ENCODE results near the gene RXFP2.

RXFP2 gene, protein sequence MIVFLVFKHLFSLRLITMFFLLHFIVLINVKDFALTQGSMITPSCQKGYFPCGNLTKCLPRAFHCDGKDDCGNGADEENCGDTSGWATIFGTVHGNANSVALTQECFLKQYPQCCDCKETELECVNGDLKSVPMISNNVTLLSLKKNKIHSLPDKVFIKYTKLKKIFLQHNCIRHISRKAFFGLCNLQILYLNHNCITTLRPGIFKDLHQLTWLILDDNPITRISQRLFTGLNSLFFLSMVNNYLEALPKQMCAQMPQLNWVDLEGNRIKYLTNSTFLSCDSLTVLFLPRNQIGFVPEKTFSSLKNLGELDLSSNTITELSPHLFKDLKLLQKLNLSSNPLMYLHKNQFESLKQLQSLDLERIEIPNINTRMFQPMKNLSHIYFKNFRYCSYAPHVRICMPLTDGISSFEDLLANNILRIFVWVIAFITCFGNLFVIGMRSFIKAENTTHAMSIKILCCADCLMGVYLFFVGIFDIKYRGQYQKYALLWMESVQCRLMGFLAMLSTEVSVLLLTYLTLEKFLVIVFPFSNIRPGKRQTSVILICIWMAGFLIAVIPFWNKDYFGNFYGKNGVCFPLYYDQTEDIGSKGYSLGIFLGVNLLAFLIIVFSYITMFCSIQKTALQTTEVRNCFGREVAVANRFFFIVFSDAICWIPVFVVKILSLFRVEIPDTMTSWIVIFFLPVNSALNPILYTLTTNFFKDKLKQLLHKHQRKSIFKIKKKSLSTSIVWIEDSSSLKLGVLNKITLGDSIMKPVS

GRCh38 chr13:31739226-31739625, at the start of gene RXFP2:
RXFP2 (plus strand) TSS chr13:31739526; CDS start chr13:31739613, 87 bp downstream.
- no peak for DNase-seq (ENCODE audit: low spot score)

DNA sequence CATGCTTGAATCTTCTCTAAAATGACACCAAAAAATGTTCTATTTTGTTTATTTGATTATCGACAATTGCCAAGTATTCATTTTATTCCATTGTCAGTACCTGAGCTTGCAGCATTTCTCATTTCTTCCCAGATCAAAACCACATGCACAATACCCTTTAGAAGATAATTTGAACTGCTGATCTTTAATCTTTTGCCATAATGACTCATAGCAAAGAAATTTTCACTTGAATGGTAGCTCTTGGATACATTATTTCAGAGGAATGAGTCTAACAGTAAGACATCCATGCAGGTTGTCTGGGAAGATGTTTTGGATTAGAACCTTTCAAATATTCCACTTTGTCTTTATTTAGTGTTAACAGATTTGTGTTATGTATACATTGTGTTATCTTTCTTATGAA, 42.0 kb upstream of the RXFP2 start:
- no peak for DNase-seq (ENCODE audit: low spot score)

- DNase-seq (ENCODE audit: low spot score), result no peak
These were observed 39.7 kb upstream of the RXFP2 start for GRCh38 chr13:31699650-31700049.

GRCh38 chr13:31703780-31704179, 35.5 kb upstream of the RXFP2 start:
- no peak for DNase-seq (ENCODE audit: low spot score)

DNA sequence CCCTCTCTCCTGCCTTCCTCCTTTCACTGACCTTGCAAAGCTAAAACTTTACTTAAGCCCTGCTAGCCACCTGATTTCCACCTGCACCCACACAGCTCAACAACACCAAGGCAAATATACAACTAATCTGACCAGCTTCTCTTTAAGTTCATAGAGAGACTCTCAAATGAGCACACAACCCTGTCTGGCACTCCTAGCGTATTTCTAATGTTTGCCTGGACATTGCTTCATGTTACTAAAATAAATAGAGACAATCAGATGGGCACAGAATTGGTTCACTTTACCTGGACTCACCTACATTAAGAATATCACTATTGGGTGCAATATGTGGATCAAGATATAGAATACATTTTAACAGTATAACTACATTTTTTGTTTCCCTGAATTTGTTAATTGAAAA, 33.2 kb upstream of the RXFP2 start:
- no peak for DNase-seq (ENCODE audit: low spot score)

GRCh38 chr13:31717583-31717982, 21.7 kb upstream of the RXFP2 start:
- no peak for DNase-seq (ENCODE audit: low spot score)

- no peak for DNase-seq (ENCODE audit: low spot score)
These were observed 20.1 kb upstream of the RXFP2 start for GRCh38 chr13:31719214-31719613.

DNA sequence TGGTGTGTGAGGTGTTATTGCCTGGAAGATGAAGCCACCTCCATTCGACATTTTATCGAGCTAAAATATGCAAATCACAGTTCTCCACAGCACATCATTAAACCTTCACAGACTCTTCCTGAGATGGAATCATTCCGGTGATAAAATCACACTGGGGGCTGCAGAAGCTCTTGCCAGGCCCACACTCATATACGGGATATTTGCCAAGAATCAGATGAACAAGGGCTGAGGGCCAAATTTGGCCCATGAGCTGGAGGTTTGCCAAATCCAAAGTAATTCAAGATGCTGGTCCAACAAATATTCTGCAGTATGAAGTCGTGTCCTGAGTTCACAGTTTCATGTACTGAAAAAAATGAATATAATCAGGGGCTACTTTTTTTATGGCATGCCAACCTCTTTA, 16.7 kb upstream of the RXFP2 start:
- no peak for DNase-seq (ENCODE audit: low spot score)

DNA sequence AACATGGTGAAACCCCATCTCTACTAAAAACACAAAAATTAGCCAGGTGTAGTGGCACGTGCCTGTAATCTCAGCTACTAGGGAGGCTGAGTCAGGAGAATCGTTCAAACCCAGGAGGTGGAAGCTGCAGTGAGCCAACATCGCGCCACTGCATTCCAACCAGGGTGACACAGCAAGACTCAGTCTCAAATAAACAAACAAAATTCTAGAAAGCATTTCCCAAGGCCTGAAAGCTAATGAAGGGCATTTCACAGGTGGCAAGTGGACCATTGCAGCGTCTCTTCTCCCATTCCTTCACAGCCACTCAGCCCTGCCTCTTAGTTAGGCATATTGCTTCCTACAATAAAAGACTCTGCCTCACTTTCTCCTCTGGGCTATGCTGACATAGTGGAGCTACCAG, 13.5 kb upstream of the RXFP2 start:
- no peak for DNase-seq (ENCODE audit: low spot score)

DNA sequence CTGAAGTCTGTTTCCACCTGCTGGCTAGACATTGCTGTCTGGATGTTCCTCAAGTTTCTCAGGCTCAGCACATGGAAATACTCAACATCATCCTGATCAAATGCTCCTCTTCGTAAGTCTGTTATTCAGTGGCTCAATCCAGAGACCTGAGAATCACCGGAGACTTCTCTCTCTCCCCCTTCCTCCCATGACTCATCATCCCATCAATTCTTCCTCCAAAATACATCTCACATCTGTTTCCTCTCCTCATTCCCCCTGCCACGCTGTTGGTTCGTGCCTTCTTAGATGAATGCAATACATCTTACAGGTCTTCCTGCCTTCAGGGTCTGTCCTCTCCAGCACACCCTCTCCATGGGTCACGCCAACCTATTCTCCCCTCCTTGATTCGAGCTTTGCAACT, 7.4 kb upstream of the RXFP2 start:
- no peak for DNase-seq (ENCODE audit: low spot score)

- DNase-seq (ENCODE audit: low spot score), result no peak
These were observed 6.3 kb upstream of the RXFP2 start for GRCh38 chr13:31733066-31733465.

DNA sequence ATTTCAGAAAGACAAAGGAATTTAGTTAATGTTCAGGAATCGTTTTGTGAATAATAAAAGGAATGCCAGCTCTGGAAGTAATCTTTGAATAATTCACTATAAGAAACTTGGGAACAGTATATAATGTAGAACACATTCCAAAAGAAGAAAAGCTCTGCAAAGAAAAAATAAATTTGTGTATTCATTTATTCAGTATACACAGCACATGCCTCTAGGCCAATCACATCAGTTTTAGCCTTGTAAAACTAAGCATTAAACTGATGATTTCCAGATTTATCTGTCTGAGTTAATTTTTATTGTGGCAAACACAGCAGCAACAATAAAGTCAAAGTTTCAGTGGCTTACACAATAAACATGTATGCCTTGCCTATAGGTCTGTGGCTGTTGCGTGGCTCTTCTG, 5.7 kb upstream of the RXFP2 start:
- DNase-seq (ENCODE audit: low spot score), result no peak

GRCh38 chr13:31742097-31742734, 2.9 kb downstream of the RXFP2 start:
- DNase-seq (ENCODE audit: low spot score), result peak; percentile 69

DNA sequence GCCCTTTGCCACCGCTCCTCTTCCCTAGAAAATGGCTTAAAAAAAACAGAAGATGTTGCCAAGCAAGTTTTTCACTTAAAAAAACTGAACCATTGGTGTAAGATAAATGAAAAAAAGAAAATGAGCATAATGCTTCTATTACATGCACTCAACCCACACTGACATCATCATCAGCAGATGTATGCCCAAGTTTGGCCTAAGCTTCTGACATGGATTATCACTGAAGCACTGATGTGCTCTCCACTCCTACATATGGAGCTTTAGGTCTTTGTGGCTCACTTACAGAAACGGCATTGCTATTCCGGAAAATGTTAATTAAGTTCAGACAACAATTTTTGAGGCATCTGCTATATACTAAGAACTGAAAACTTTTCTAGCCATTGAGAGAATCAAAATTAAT, 8.0 kb downstream of the RXFP2 start:
- no peak for DNase-seq (ENCODE audit: low spot score)

DNA sequence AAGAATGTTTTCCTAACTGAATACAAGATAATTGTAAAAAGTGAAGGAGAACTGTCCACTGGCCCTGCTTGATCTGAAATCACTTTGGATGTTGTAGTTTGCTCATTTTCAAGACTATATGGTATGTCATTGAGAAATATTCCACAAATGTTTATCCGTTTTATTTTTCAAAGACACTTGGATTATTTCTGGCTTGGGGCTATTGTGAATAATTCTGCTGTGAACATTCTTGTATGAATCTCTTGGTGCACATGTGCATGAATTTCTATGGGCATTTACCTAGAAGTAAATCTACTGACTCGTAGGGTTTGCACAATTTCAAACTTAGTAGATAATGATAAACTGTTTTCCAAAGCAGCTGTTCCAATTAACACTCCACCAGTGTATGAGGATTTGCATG, 8.6 kb downstream of the RXFP2 start:
- no peak for DNase-seq (ENCODE audit: low spot score)

- DNase-seq (ENCODE audit: low spot score), result no peak
These were observed 10.6 kb downstream of the RXFP2 start for GRCh38 chr13:31749929-31750328.

GRCh38 chr13:31755211-31755610, 15.9 kb downstream of the RXFP2 start:
- no peak for DNase-seq (ENCODE audit: low spot score)

DNA sequence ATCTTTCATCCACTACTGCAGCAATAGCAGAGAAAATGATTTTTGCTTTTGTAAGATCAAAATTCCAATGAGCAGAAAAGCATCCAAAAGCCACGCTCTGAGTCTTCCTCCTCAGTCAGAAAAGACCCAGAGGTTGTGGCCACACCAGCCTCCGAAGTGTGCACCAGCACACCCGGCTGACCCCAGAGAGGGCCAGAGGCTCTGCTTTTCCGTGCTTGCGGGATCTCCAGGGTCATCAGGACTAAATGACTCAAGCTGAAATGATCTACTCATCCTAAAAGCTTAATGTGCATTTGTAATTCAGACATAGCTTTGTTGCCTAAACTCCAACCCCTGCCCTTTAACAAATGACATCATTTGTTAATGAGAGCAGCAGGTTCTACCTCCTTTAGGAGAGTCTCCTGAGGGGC, 16.5 kb downstream of the RXFP2 start:
- DNase-seq (ENCODE audit: low spot score), result no peak

- DNase-seq (ENCODE audit: low spot score), result no peak
These were observed 17.0 kb downstream of the RXFP2 start for GRCh38 chr13:31756346-31756745.

GRCh38 chr13:31761951-31762350, 22.6 kb downstream of the RXFP2 start:
- DNase-seq (ENCODE audit: low spot score), result no peak

GRCh38 chr13:31764556-31764955, 25.2 kb downstream of the RXFP2 start:
- no peak for DNase-seq (ENCODE audit: low spot score)

DNA sequence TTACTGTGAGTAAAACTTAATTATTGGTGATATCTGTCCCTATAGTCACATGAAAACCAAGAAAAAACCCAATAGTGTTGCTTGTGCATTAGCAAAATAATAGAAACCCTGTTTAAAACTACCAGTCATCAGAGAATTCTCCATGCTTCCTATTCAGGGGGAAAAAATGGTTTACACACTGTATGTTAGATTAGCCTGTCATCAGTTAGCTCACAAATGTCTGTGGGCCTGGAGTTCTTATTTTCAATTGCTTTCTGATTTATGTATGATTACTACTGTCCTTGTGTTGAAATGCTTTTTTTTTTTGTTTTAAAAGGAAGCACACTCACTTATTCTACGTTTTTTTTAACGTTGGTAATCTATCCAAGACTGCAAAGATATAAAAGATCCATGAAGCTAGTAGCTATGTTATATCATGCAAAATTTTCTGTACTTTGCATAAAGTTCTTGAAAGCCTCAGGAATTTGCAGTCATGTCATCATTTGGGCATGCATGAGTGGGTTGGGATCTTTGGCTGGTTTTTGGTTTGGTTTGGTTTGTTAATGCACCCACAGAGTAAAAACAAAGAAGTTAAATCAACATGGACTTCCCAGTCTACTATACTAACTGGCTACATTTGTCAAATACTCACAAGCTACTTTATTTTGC, 25.9 kb downstream of the RXFP2 start:
- no peak for DNase-seq (ENCODE audit: low spot score)

All from hematopoietic multipotent progenitor cell treated with erythropoietin and hydrocortisone succinate and interleukin-3 and kit ligand, for 17 days (in vitro differentiated cells).